GM23338 (cell line): ENCODE data around the gene FBXO31. TPM values are rescaled to one million over a fixed set of nuclear protein-coding genes. Genes with fewer than 3 reads are reported as not detected.
"Not testable (repeated sequence)": the region's sequence is repeated elsewhere in the genome, so short reads cannot be mapped to it uniquely, and the experiment has no call there.

Experiments used
- ATAC-seq: fragments of 200-7000 bp; cut with Tn5 transposase; 3 replicates; pipeline ENCODE4 v1.9.1; 2020
- DNase-seq: peaks from one replicate; pipeline ENCODE4 v3.0.0-alpha.2; 2015; ENCODE audit warnings: low spot score
- H2AFZ ChIP-seq: fragments of 200-600 bp; sonication (generic); 2 replicates; pipeline ENCODE4 v1.8.0; 2016; ENCODE audit warnings: antibody characterized with exemption, mild to moderate bottlenecking, moderate library complexity
- H3F3A ChIP-seq: fragments of 200-600 bp; sonication (generic); replicated peaks from 2 replicates; pipeline ENCODE4 v1.8.0; 2017; ENCODE audit warnings: antibody characterized with exemption, mixed run types, low read depth
- H3K27ac ChIP-seq: fragments of 200-600 bp; sonication (generic); 2 replicates; pipeline ENCODE4 v1.6.1; 2016; ENCODE audit warnings: low read depth
- H3K27me3 ChIP-seq: fragments of 200-600 bp; sonication (generic); 2 replicates; pipeline ENCODE4 v1.8.0; 2016; ENCODE audit warnings: mild to moderate bottlenecking, mixed run types, moderate library complexity; ENCODE audit not compliant: insufficient read depth
- H3K36me3 ChIP-seq: fragments of 200-600 bp; sonication (generic); 2 replicates; pipeline ENCODE4 v1.8.0; 2016; ENCODE audit warnings: mild to moderate bottlenecking; ENCODE audit not compliant: insufficient read depth
- H3K4me1 ChIP-seq: fragments of 200-600 bp; sonication (generic); 2 replicates; pipeline ENCODE4 v1.8.0; 2016; ENCODE audit warnings: mild to moderate bottlenecking, moderate library complexity; ENCODE audit not compliant: insufficient read depth
- H3K4me2 ChIP-seq: fragments of 200-600 bp; sonication (generic); 2 replicates; pipeline ENCODE4 v1.7.1; 2017; ENCODE audit warnings: mixed run types
- H3K4me3 ChIP-seq: fragments of 200-600 bp; sonication (generic); 2 replicates; pipeline ENCODE4 v1.6.1; 2016; ENCODE audit warnings: mixed run types
- H3K79me2 ChIP-seq: fragments of 200-600 bp; sonication (generic); replicated peaks from 2 replicates; pipeline ENCODE4 v1.8.0; 2017; ENCODE audit warnings: mild to moderate bottlenecking; ENCODE audit not compliant: insufficient read depth
- H3K9me2 ChIP-seq: fragments of 200-600 bp; sonication (generic); 2 replicates; pipeline ENCODE4 v1.8.0; 2017; ENCODE audit not compliant: insufficient read depth
- H4K20me1 ChIP-seq: fragments of 200-600 bp; sonication (generic); replicated peaks from 2 replicates; pipeline ENCODE4 v1.8.0; 2017; ENCODE audit warnings: mild to moderate bottlenecking; ENCODE audit not compliant: insufficient read depth
- H3K27ac Mint-ChIP-seq: 2 replicates; pipeline ENCODE4 v1.8.0; 2020; ENCODE audit warnings: inconsistent platforms, mild to moderate bottlenecking, moderate library complexity, mixed read lengths
- H3K27me3 Mint-ChIP-seq: 3 replicates; pipeline ENCODE4 v1.8.0; 2022; ENCODE audit warnings: low read depth, mild to moderate bottlenecking, moderate library complexity, mixed read lengths, inconsistent platforms; ENCODE audit not compliant: insufficient read depth, poor library complexity
- H3K36me3 Mint-ChIP-seq: 3 replicates; pipeline ENCODE4 v1.8.0; 2021; ENCODE audit warnings: low read depth, mild to moderate bottlenecking, inconsistent platforms, moderate library complexity, mixed read lengths
- H3K4me1 Mint-ChIP-seq: 3 replicates; pipeline ENCODE4 v1.8.0; 2020; ENCODE audit warnings: mild to moderate bottlenecking, inconsistent platforms, mixed read lengths
- H3K4me3 Mint-ChIP-seq: 3 replicates; pipeline ENCODE4 v1.8.0; 2021; ENCODE audit warnings: moderate library complexity, mild to moderate bottlenecking, inconsistent platforms, mixed read lengths
- H3K9me3 Mint-ChIP-seq: 3 replicates; pipeline ENCODE4 v1.8.0; 2020; ENCODE audit warnings: moderate library complexity, mild to moderate bottlenecking, inconsistent platforms, mixed read lengths
- ZNF462 ChIP-seq: fragments of 250-450 bp; sonication (Bioruptor Pico); IDR thresholded peaks from 2 replicates; pipeline ENCODE4 v1.5.0; 2020; ENCODE audit warnings: mild to moderate bottlenecking, moderate library complexity
- polyA plus RNA-seq: library from polyadenylated mRNA; unstranded; fragments of >200 nt; fragmentation: Nextera tagmentation; extraction: Ambion mirVana; gene quantifications from 2 replicates; pipeline ENCODE4 v1.2.1, GENCODE V29; 2016
- total RNA-seq: library from RNA; depleted of rRNA; stranded (reverse); fragments of >200 nt; shearing (Covaris generic); gene quantifications from 2 replicates; pipeline ENCODE4 v1.2.3, GENCODE V29; 2014

Gene FBXO31
- total and polyA plus RNA-seq, 2 experiments from 2014 or later, result 7.0 to 23.8 TPM

GRCh38 chr16:87380403-87380802 is 3.2 kb downstream of the FBXO31 start:
- Histone ChIP-seq H3K4me1 (peaks cover 7% of the 10 kb centered on the region; the same call in 1 of the 2 replicates), H3K4me3 (no peak overlapping the region), H3K36me3 (no peaks in the 10 kb centered on the region; the same call in 1 of the 2 replicates), H3K4me2 (no peak overlapping the region), H4K20me1 (peaks cover 32% of the 10 kb centered on the region), H3K79me2 (peaks cover 72% of the 10 kb centered on the region), H3K27ac (no peak overlapping the region), H3K9me2 (no peaks in the 10 kb centered on the region), H3K27me3 (no peaks in the 10 kb centered on the region), H3F3A (0 out of 2 replicates have a peak, but pooled peaks cover 10% of the 10 kb centered on the region), H2AFZ (no peak overlapping the region)
- no peak overlapping the region for H3K4me3 Mint-ChIP-seq
- no peak overlapping the region for H3K27ac Mint-ChIP-seq
- peaks cover 13% of the 10 kb centered on the region; the same call in 2 of the 3 replicates for H3K36me3 Mint-ChIP-seq
- peaks cover 6% of the 10 kb centered on the region; the same call in 2 of the 3 replicates for H3K9me3 Mint-ChIP-seq
- H3K4me1 Mint-ChIP-seq, result peaks cover 14% of the 10 kb centered on the region
- DNase-seq (no peak), ATAC-seq (no peak)
- no peak for TF ChIP-seq ZNF462 (CRISPR knock-in tag)
- peaks cover 16% of the 10 kb centered on the region for H3K27me3 Mint-ChIP-seq

- H3K4me1 ChIP-seq, H3K27me3 ChIP-seq, ATAC-seq, H3K27ac Mint-ChIP-seq, H3K36me3 ChIP-seq, H3K27ac ChIP-seq, H2AFZ ChIP-seq, H3K9me2 ChIP-seq, H3F3A ChIP-seq, H3K4me3 ChIP-seq, H3K4me3 Mint-ChIP-seq, H3K9me3 Mint-ChIP-seq, H3K4me2 ChIP-seq, DNase-seq: not testable (repeated sequence)
- Histone ChIP-seq H3K79me2 (peaks cover 82% of the 10 kb centered on the region), H4K20me1 (peaks cover 34% of the 10 kb centered on the region)
- Mint-ChIP-seq H3K27me3 (peaks cover 11% of the 10 kb centered on the region), H3K4me1 (peaks cover 14% of the 10 kb centered on the region), H3K36me3 (peaks cover 13% of the 10 kb centered on the region; the same call in 2 of the 3 replicates)
Measured at GRCh38 chr16:87379312-87379752, 4.2 kb downstream of the FBXO31 start.
